ENCODE data around the gene GRIN1.

The GRIN1 gene

GRCh38 chr9:137205126-137206069, 66.4 kb downstream of the GRIN1 start, which contains the start of the genes NDOR1 and TMEM203:
NDOR1 (plus strand) TSS chr9:137205700; CDS start chr9:137205778, 78 bp downstream.
TMEM203 (minus strand) TSS chr9:137205648; CDS start chr9:137205414, 234 bp downstream.
- Histone ChIP-seq H3K9me3 (ENCODE audit: control insufficient read depth, low read length) (no peaks in the 10 kb centered on the region), H3K27me3 (replicated peaks; ENCODE audit: control insufficient read depth, insufficient read depth, low read length, poor library complexity, severe bottlenecking) (no peaks in the 10 kb centered on the region), H3K4me3 (ENCODE audit: insufficient read depth, low read depth, low read length, poor library complexity, severe bottlenecking) (peak within 1 kb of the TSS; percentile 77), H3K4me1 (ENCODE audit: control insufficient read depth, insufficient read depth, low read length, poor library complexity, severe bottlenecking) (peaks cover 30% of the 10 kb centered on the region), H3K36me3 (ENCODE audit: control insufficient read depth, insufficient read depth, low read length) (peaks cover 3% of the 10 kb centered on the region), H3K27ac (ENCODE audit: insufficient read depth, low read length, poor library complexity, severe bottlenecking) (peak within 1 kb of the TSS; percentile 89)
- peak; percentile 88 to 93 (median 89) for DNase-seq

- peaks cover 24% of the 10 kb centered on the region for H3K4me1 ChIP-seq (ENCODE audit: control insufficient read depth, insufficient read depth, low read length, poor library complexity, severe bottlenecking)
- H3K27me3 ChIP-seq (replicated peaks; ENCODE audit: control insufficient read depth, insufficient read depth, low read length, poor library complexity, severe bottlenecking) = no peaks in the 10 kb centered on the region
- no peak for DNase-seq
- peak overlapping the region; percentile 77 for H3K4me3 ChIP-seq (ENCODE audit: insufficient read depth, low read depth, low read length, poor library complexity, severe bottlenecking)
- H3K36me3 ChIP-seq (ENCODE audit: control insufficient read depth, insufficient read depth, low read length) = peaks cover 3% of the 10 kb centered on the region
- no peaks in the 10 kb centered on the region for H3K9me3 ChIP-seq (ENCODE audit: control insufficient read depth, low read length)
- no peak overlapping the region for H3K27ac ChIP-seq (ENCODE audit: insufficient read depth, low read length, poor library complexity, severe bottlenecking)
These were observed 67.6 kb downstream of the GRIN1 start for GRCh38 chr9:137206602-137207001.

GRCh38 chr9:137211532-137211931, 72.6 kb downstream of the GRIN1 start:
- H3K9me3 ChIP-seq (ENCODE audit: control insufficient read depth, low read length) = no peaks in the 10 kb centered on the region
- no peak overlapping the region for H3K27ac ChIP-seq (ENCODE audit: insufficient read depth, low read length, poor library complexity, severe bottlenecking)
- no peak for DNase-seq
- H3K27me3 ChIP-seq (replicated peaks; ENCODE audit: control insufficient read depth, insufficient read depth, low read length, poor library complexity, severe bottlenecking) = no peaks in the 10 kb centered on the region
- H3K36me3 ChIP-seq (ENCODE audit: control insufficient read depth, insufficient read depth, low read length) = peaks cover 3% of the 10 kb centered on the region
- no peak overlapping the region for H3K4me3 ChIP-seq (ENCODE audit: insufficient read depth, low read depth, low read length, poor library complexity, severe bottlenecking)
- peaks cover 3% of the 10 kb centered on the region for H3K4me1 ChIP-seq (ENCODE audit: control insufficient read depth, insufficient read depth, low read length, poor library complexity, severe bottlenecking)

DNA sequence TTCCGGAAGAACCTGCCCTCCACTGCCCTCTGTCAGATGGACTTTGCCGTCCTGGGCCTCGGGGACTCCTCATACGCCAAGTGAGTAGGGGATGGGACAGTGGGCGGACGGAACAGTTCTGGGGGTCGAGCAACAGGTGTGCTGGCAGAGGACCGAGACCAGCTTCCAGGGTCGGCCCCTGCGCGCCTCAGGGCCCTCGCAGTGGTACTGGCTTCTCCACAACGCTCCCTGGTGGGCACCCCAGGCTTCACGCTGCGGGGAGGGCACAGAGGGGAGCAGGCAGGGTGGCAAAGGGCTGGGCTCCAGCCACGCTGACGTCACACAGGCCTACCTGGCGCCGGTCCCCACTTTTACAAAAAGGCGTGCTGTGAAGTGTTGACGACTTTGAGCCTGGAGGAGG, 73.6 kb downstream of the GRIN1 start:
- peaks cover 1% of the 10 kb centered on the region for H3K4me1 ChIP-seq (ENCODE audit: control insufficient read depth, insufficient read depth, low read length, poor library complexity, severe bottlenecking)
- peaks cover 3% of the 10 kb centered on the region for H3K36me3 ChIP-seq (ENCODE audit: control insufficient read depth, insufficient read depth, low read length)
- no peaks in the 10 kb centered on the region for H3K9me3 ChIP-seq (ENCODE audit: control insufficient read depth, low read length)
- no peak overlapping the region for H3K4me3 ChIP-seq (ENCODE audit: insufficient read depth, low read depth, low read length, poor library complexity, severe bottlenecking)
- H3K27ac ChIP-seq (ENCODE audit: insufficient read depth, low read length, poor library complexity, severe bottlenecking) = no peak overlapping the region
- H3K27me3 ChIP-seq (replicated peaks; ENCODE audit: control insufficient read depth, insufficient read depth, low read length, poor library complexity, severe bottlenecking) = no peaks in the 10 kb centered on the region
- no peak for DNase-seq

DNA sequence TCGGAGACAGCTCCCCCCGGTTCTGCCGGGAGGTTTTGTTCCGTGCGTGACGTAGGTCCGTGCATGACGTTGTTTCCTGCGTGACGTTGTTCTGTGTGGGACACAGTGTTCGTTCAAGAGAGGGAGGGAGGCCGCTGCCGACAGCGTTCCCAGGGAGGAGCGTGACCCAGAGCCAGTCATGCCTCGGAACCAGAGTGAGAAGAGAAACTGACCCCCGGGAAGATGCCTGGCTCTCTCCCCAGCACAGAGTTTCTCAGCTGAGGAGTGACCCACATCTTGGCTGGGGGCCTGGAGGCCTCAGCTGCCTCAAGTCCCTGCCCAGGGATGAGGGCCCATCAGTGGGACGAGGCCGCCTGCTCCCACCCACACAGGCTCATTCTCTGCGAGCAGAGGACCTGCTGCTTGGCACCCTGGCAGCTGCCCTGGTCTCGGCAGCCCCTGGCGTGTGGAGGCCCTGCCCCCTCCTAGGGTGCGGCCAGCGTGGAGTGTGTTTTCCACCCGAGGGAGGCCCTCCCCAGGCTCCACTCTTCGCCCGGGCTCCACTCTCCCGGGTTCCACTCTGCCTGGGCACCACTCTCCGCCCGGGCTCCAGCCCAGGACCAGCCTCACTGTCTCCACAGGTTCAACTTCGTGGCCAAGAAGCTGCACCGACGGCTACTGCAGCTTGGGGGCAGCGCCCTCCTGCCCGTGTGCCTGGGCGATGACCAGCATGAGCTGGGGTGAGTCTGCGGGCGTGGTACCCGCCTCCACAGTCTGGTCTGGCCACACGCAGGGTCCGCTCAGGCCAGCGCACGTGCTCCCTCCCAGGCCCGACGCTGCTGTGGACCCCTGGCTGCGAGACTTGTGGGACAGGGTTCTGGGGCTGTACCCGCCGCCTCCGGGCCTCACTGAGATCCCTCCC, 74.5 kb downstream of the GRIN1 start:
- Histone ChIP-seq H3K4me3 (ENCODE audit: insufficient read depth, low read depth, low read length, poor library complexity, severe bottlenecking) (no peak overlapping the region), H3K36me3 (ENCODE audit: control insufficient read depth, insufficient read depth, low read length) (peaks cover 3% of the 10 kb centered on the region), H3K4me1 (ENCODE audit: control insufficient read depth, insufficient read depth, low read length, poor library complexity, severe bottlenecking) (peaks cover 3% of the 10 kb centered on the region), H3K27me3 (replicated peaks; ENCODE audit: control insufficient read depth, insufficient read depth, low read length, poor library complexity, severe bottlenecking) (no peaks in the 10 kb centered on the region), H3K27ac (ENCODE audit: insufficient read depth, low read length, poor library complexity, severe bottlenecking) (no peak overlapping the region), H3K9me3 (ENCODE audit: control insufficient read depth, low read length) (no peaks in the 10 kb centered on the region)
- DNase-seq = no peak

DNA sequence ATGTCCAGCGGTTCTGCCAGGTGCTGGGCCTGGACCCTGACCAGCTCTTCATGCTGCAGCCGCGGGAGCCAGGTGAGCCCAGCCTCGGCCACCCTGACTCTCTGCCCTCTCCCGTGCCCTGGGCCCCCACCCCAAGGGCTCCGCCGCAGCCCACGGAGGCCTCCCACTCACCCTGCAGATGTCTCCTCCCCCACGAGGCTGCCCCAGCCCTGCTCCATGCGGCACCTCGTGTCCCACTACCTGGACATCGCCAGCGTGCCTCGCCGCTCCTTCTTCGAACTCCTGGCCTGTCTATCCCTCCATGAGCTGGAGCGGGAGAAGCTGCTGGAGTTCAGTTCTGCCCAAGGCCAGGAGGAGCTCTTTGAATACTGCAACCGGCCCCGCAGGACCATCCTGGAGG, 75.7 kb downstream of the GRIN1 start:
- Histone ChIP-seq H3K27me3 (replicated peaks; ENCODE audit: control insufficient read depth, insufficient read depth, low read length, poor library complexity, severe bottlenecking) (no peaks in the 10 kb centered on the region), H3K4me1 (ENCODE audit: control insufficient read depth, insufficient read depth, low read length, poor library complexity, severe bottlenecking) (peaks cover 3% of the 10 kb centered on the region), H3K9me3 (ENCODE audit: control insufficient read depth, low read length) (no peaks in the 10 kb centered on the region), H3K4me3 (ENCODE audit: insufficient read depth, low read depth, low read length, poor library complexity, severe bottlenecking) (no peak overlapping the region), H3K36me3 (ENCODE audit: control insufficient read depth, insufficient read depth, low read length) (no peaks in the 10 kb centered on the region), H3K27ac (ENCODE audit: insufficient read depth, low read length, poor library complexity, severe bottlenecking) (no peak overlapping the region)
- no peak for DNase-seq

DNA sequence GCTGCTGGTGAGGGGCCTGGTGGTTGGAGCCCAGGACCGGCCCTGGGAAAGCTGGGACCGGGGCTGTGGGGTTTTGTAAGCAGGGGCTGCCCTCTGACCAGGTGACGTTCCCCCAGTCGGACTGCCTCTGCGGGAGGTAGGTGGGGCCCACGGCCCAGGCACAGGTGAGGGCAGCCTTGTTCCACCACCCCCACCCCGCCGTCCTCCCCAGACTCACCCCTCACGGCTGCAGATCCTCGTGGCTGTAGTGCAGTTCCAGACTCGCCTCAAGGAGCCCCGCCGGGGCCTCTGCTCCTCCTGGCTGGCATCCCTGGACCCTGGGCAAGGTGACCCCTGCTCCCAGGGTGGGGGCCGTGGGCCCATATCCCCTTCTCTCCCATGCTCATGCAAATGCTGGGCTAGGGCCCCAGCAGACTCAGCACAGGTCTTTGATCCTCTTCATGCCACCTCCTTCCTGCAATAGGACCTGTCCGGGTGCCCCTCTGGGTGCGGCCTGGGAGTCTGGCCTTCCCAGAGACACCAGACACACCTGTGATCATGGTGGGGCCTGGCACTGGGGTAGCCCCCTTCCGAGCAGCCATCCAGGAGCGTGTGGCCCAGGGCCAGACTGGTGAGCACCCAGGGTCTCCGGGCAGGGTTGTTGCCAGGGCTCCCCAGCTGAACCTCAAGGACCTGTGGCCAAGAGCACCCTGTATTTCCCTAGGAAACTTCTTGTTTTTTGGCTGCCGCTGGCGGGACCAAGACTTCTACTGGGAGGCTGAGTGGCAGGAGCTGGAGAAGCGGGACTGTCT, 76.4 kb downstream of the GRIN1 start:
- Histone ChIP-seq H3K36me3 (ENCODE audit: control insufficient read depth, insufficient read depth, low read length) (no peaks in the 10 kb centered on the region), H3K9me3 (ENCODE audit: control insufficient read depth, low read length) (no peaks in the 10 kb centered on the region), H3K27me3 (replicated peaks; ENCODE audit: control insufficient read depth, insufficient read depth, low read length, poor library complexity, severe bottlenecking) (no peaks in the 10 kb centered on the region), H3K4me3 (ENCODE audit: insufficient read depth, low read depth, low read length, poor library complexity, severe bottlenecking) (no peak overlapping the region), H3K27ac (ENCODE audit: insufficient read depth, low read length, poor library complexity, severe bottlenecking) (no peak overlapping the region), H3K4me1 (ENCODE audit: control insufficient read depth, insufficient read depth, low read length, poor library complexity, severe bottlenecking) (peaks cover 3% of the 10 kb centered on the region)
- no peak for DNase-seq

GRCh38 chr9:137216188-137216965, 77.4 kb downstream of the GRIN1 start:
- Histone ChIP-seq H3K36me3 (ENCODE audit: control insufficient read depth, insufficient read depth, low read length) (no peaks in the 10 kb centered on the region), H3K4me1 (ENCODE audit: control insufficient read depth, insufficient read depth, low read length, poor library complexity, severe bottlenecking) (peaks cover 3% of the 10 kb centered on the region), H3K27me3 (replicated peaks; ENCODE audit: control insufficient read depth, insufficient read depth, low read length, poor library complexity, severe bottlenecking) (no peaks in the 10 kb centered on the region), H3K9me3 (ENCODE audit: control insufficient read depth, low read length) (no peaks in the 10 kb centered on the region), H3K27ac (ENCODE audit: insufficient read depth, low read length, poor library complexity, severe bottlenecking) (no peak overlapping the region), H3K4me3 (ENCODE audit: insufficient read depth, low read depth, low read length, poor library complexity, severe bottlenecking) (no peak overlapping the region)
- DNase-seq = no peak

Measured in effector memory CD4-positive, alpha-beta T cell (primary cell).